Measurements from ENCODE around the gene FSTL3. TPM values are rescaled to one million over a fixed set of nuclear protein-coding genes. Genes with fewer than 3 reads are reported as not detected.
"Not testable (repeated sequence)": the region's sequence is repeated elsewhere in the genome, so short reads cannot be mapped to it uniquely, and the experiment has no call there.

Gene FSTL3
- total RNA-seq, 2 donors from 2014 or later = 9.8 to 14.1 TPM

GRCh38 chr19:699885-700284 lies 23.7 kb downstream of the FSTL3 start:
- TF ChIP-seq CTCF (conservative IDR thresholded peaks at IDR 0.05) = peak; percentile 28
- DNase-seq; H3K9me3 ChIP-seq (ENCODE audit: control insufficient read depth, low read length); H3K36me3 Mint-ChIP-seq (ENCODE audit: low read depth); H3K4me3 ChIP-seq (ENCODE audit: low read length); H3K27me3 Mint-ChIP-seq (ENCODE audit: insufficient read depth); H3K27me3 ChIP-seq (ENCODE audit: control insufficient read depth, insufficient read depth, low read length, poor library complexity, severe bottlenecking); H3K36me3 ChIP-seq (ENCODE audit: control insufficient read depth, insufficient read depth, low read length); H3K4me1 Mint-ChIP-seq; H3K9me3 Mint-ChIP-seq; H3K9ac ChIP-seq (ENCODE audit: extremely low read depth, low read length, poor library complexity, severe bottlenecking); H3K4me3 Mint-ChIP-seq; H3K27ac ChIP-seq (ENCODE audit: low read depth, low read length); H3K4me1 ChIP-seq (ENCODE audit: control insufficient read depth, insufficient read depth, low read length); H3K27ac Mint-ChIP-seq: not testable (repeated sequence)
- WGBS, 2 experiments (ENCODE audit: insufficient coverage in 1 of 2, insufficient read length in 1 of 2) = 78 to 80% methylated on average over 7 to 8 of the region's 14 CpGs

DNA sequence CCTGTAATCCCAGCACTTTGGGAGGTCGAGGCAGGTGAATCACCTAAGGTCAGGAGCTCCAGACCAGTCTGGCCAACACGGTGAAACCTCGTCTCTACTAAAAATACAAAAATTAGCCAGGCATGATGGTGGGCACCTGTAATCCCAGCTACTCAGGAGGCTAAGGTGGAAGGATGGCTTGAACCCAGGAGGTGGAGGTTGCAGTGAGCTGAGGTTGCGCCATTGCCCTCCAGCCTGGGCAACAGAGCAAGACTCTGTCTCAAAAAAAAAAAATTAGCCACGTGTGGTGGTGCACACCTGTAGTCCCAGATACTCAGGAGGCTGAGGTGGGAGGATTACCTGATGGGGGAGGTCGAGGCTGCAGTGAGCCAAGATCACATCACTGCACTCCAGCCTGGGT lies 26.7 kb downstream of the FSTL3 start:
- H3K9ac ChIP-seq (ENCODE audit: extremely low read depth, low read length, poor library complexity, severe bottlenecking); DNase-seq; H3K27ac ChIP-seq (ENCODE audit: low read depth, low read length); H3K9me3 Mint-ChIP-seq; H3K27ac Mint-ChIP-seq; H3K27me3 ChIP-seq (ENCODE audit: control insufficient read depth, insufficient read depth, low read length, poor library complexity, severe bottlenecking); H3K4me1 Mint-ChIP-seq; H3K27me3 Mint-ChIP-seq (ENCODE audit: insufficient read depth); H3K36me3 Mint-ChIP-seq (ENCODE audit: low read depth); H3K9me3 ChIP-seq (ENCODE audit: control insufficient read depth, low read length); H3K4me1 ChIP-seq (ENCODE audit: control insufficient read depth, insufficient read depth, low read length); H3K36me3 ChIP-seq (ENCODE audit: control insufficient read depth, insufficient read depth, low read length); H3K4me3 ChIP-seq (ENCODE audit: low read length): not testable (repeated sequence)
- H3K4me3 Mint-ChIP-seq = peak overlapping the region; percentile 38
- 83 to 85% methylated on average over 4 to 6 of the region's 6 CpGs for WGBS, 2 experiments (ENCODE audit: insufficient coverage in 1 of 2, insufficient read length in 1 of 2)

DNA sequence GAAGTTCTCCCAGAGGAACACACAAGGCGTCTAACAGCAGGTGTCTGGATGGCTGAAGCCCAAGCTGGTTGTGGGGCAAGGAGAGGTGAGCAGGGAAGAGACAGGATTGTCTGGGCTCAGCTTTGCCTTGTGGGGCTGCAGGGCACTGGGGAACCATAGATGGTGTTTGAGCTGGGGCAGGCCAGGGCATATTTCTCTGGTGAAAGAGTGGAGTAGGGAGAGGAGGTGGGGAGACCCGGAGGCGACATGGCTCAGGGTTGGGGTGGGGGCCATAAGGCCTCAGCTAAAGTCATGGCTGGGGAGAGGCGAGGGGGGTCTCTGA lies 27.1 kb downstream of the FSTL3 start:
- H3K4me1 ChIP-seq (ENCODE audit: control insufficient read depth, insufficient read depth, low read length) = no peaks in the 10 kb centered on the region
- H3K4me1 Mint-ChIP-seq = no peaks in the 10 kb centered on the region
- H3K9ac ChIP-seq (ENCODE audit: extremely low read depth, low read length, poor library complexity, severe bottlenecking) = no peak overlapping the region
- H3K9me3 Mint-ChIP-seq = peaks cover 11% of the 10 kb centered on the region
- 80 to 88% methylated on average over 1 to 4 of the region's 4 CpGs for WGBS, 2 experiments (ENCODE audit: insufficient coverage in 1 of 2, insufficient read length in 1 of 2)
- H3K27ac ChIP-seq (ENCODE audit: low read depth, low read length) = no peak overlapping the region
- no peak overlapping the region for H3K4me3 ChIP-seq (ENCODE audit: low read length)
- H3K27me3 ChIP-seq (ENCODE audit: control insufficient read depth, insufficient read depth, low read length, poor library complexity, severe bottlenecking) = no peaks in the 10 kb centered on the region
- no peak for DNase-seq
- H3K36me3 ChIP-seq (ENCODE audit: control insufficient read depth, insufficient read depth, low read length) = no peaks in the 10 kb centered on the region
- no peaks in the 10 kb centered on the region for H3K36me3 Mint-ChIP-seq (ENCODE audit: low read depth)
- no peak overlapping the region for H3K27ac Mint-ChIP-seq
- no peaks in the 10 kb centered on the region for H3K9me3 ChIP-seq (ENCODE audit: control insufficient read depth, low read length)
- H3K4me3 Mint-ChIP-seq = peak overlapping the region; percentile 38
- no peak for TF ChIP-seq CTCF (conservative IDR thresholded peaks at IDR 0.05)
- H3K27me3 Mint-ChIP-seq (ENCODE audit: insufficient read depth) = peaks cover 11% of the 10 kb centered on the region

- H3K27ac Mint-ChIP-seq = no peak overlapping the region
- H3K9ac ChIP-seq (ENCODE audit: extremely low read depth, low read length, poor library complexity, severe bottlenecking) = no peak overlapping the region
- no peaks in the 10 kb centered on the region for H3K36me3 ChIP-seq (ENCODE audit: control insufficient read depth, insufficient read depth, low read length)
These were observed 27.7 kb downstream of the FSTL3 start for GRCh38 chr19:703651-704446.

More at GRCh38 chr19:703651-704446, 27.7 kb downstream of the FSTL3 start:
- H3K27me3 Mint-ChIP-seq (ENCODE audit: insufficient read depth) = peaks cover 11% of the 10 kb centered on the region
- Histone ChIP-seq H3K4me3 (ENCODE audit: low read length) (no peak overlapping the region), H3K9me3 (ENCODE audit: control insufficient read depth, low read length) (no peaks in the 10 kb centered on the region), H3K27me3 (ENCODE audit: control insufficient read depth, insufficient read depth, low read length, poor library complexity, severe bottlenecking) (no peaks in the 10 kb centered on the region), H3K4me1 (ENCODE audit: control insufficient read depth, insufficient read depth, low read length) (no peaks in the 10 kb centered on the region), H3K27ac (ENCODE audit: low read depth, low read length) (no peak overlapping the region)
- H3K9me3 Mint-ChIP-seq = peaks cover 11% of the 10 kb centered on the region
- H3K4me1 Mint-ChIP-seq = no peaks in the 10 kb centered on the region
- no peaks in the 10 kb centered on the region for H3K36me3 Mint-ChIP-seq (ENCODE audit: low read depth)
- peak overlapping the region; percentile 38 for H3K4me3 Mint-ChIP-seq
- no peak for TF ChIP-seq CTCF (conservative IDR thresholded peaks at IDR 0.05)
- DNase-seq = peak; percentile 99
- WGBS, 2 experiments (ENCODE audit: insufficient coverage in 1 of 2, insufficient read length in 1 of 2) = 35 to 41% methylated on average over 6 to 46 of the region's 50 CpGs

All from endodermal cell (in vitro differentiated cells).